GM21737 (cell line): Measurements from ENCODE around the gene NAALADL2.

Source experiments
- ATAC-seq: cut with Tn5 transposase; IDR thresholded peaks from one replicate; pipeline ENCODE4 v1.9.1; 2021; ENCODE audit warnings: mild to moderate bottlenecking, moderate library complexity; ENCODE audit not compliant: unreplicated experiment

NAALADL2 gene

GRCh38 chr3:174884776-174885568 lies 25.8 kb downstream of the NAALADL2 start:
- no peak for ATAC-seq

- no peak for ATAC-seq
Measured at GRCh38 chr3:174891524-174892203, 32.5 kb downstream of the NAALADL2 start.

- no peak for ATAC-seq
Measured at GRCh38 chr3:174907027-174907426, 47.9 kb downstream of the NAALADL2 start.

- no peak for ATAC-seq
Measured at GRCh38 chr3:174907628-174908407, 48.7 kb downstream of the NAALADL2 start.

- ATAC-seq = no peak
Measured at GRCh38 chr3:174931473-174932353, 72.6 kb downstream of the NAALADL2 start.

- ATAC-seq = no peak
Measured at GRCh38 chr3:174936590-174936989, 77.5 kb downstream of the NAALADL2 start.

GRCh38 chr3:174937478-174937877 lies 78.3 kb downstream of the NAALADL2 start:
- ATAC-seq = no peak

- no peak for ATAC-seq
Measured at GRCh38 chr3:174938102-174938501, 79.0 kb downstream of the NAALADL2 start.

GRCh38 chr3:174940151-174940550 lies 81.0 kb downstream of the NAALADL2 start:
- ATAC-seq = no peak

- ATAC-seq = no peak
Measured at GRCh38 chr3:174945276-174945675, 86.1 kb downstream of the NAALADL2 start.

GRCh38 chr3:174945951-174946350 lies 86.8 kb downstream of the NAALADL2 start:
- ATAC-seq = no peak

GRCh38 chr3:174949523-174949922 lies 90.4 kb downstream of the NAALADL2 start:
- no peak for ATAC-seq

- no peak for ATAC-seq
Measured at GRCh38 chr3:174951034-174951433, 91.9 kb downstream of the NAALADL2 start.

- ATAC-seq = no peak
Measured at GRCh38 chr3:174951498-174952005, 92.4 kb downstream of the NAALADL2 start.

- ATAC-seq = no peak
Measured at GRCh38 chr3:174953068-174953467, 93.9 kb downstream of the NAALADL2 start.

GRCh38 chr3:174955513-174956016 lies 96.4 kb downstream of the NAALADL2 start:
- ATAC-seq = no peak

GRCh38 chr3:174957081-174957480 lies 97.9 kb downstream of the NAALADL2 start:
- ATAC-seq = no peak

GRCh38 chr3:174957551-174958001 lies 98.4 kb downstream of the NAALADL2 start:
- ATAC-seq = no peak

GRCh38 chr3:174958671-174959328 lies 99.7 kb downstream of the NAALADL2 start:
- ATAC-seq = no peak
